Measurements from ENCODE around the gene LPCAT2. TPM values are rescaled to one million over a fixed set of nuclear protein-coding genes. Genes with fewer than 3 reads are reported as not detected.

The LPCAT2 gene
- polyA plus RNA-seq, 1 donor, result 6.1 TPM

- no peak overlapping the region for H3K4me3 ChIP-seq (ENCODE audit: low read length)
- no CpG with 5 or more reads among the region's 7 CpGs for WGBS (ENCODE audit: insufficient coverage, low lambda C conversion rate)
- no peak overlapping the region for H3K27ac ChIP-seq (ENCODE audit: low read length)
- DNase-seq, result no peak
- no peaks in the 10 kb centered on the region for H3K4me1 ChIP-seq (ENCODE audit: control insufficient read depth, insufficient read depth, low read length)
- H3K9me3 ChIP-seq (ENCODE audit: control insufficient read depth, low read depth, low read length), result no peaks in the 10 kb centered on the region
- H3K36me3 ChIP-seq (ENCODE audit: control insufficient read depth, insufficient read depth, low read length), result no peaks in the 10 kb centered on the region
- peaks cover 4% of the 10 kb centered on the region for H3K27me3 ChIP-seq (ENCODE audit: control insufficient read depth, insufficient read depth, low read length)
Observed at GRCh38 chr16:55470533-55471371, 38.1 kb upstream of the LPCAT2 start.

- no peaks in the 10 kb centered on the region for H3K36me3 ChIP-seq (ENCODE audit: control insufficient read depth, insufficient read depth, low read length)
- 67% methylated on average over 1 of the region's 4 CpGs for WGBS (ENCODE audit: insufficient coverage, low lambda C conversion rate)
- DNase-seq, result no peak
- no peaks in the 10 kb centered on the region for H3K4me1 ChIP-seq (ENCODE audit: control insufficient read depth, insufficient read depth, low read length)
- peaks cover 4% of the 10 kb centered on the region for H3K27me3 ChIP-seq (ENCODE audit: control insufficient read depth, insufficient read depth, low read length)
- no peak overlapping the region for H3K4me3 ChIP-seq (ENCODE audit: low read length)
- H3K27ac ChIP-seq (ENCODE audit: low read length), result no peak overlapping the region
- no peaks in the 10 kb centered on the region for H3K9me3 ChIP-seq (ENCODE audit: control insufficient read depth, low read depth, low read length)
Observed at GRCh38 chr16:55471448-55472097, 37.3 kb upstream of the LPCAT2 start.

GRCh38 chr16:55473587-55473986 is 35.3 kb upstream of the LPCAT2 start:
- DNase-seq, result no peak
- WGBS (ENCODE audit: insufficient coverage, low lambda C conversion rate), result 90% methylated on average over 2 of the region's 2 CpGs

GRCh38 chr16:55474821-55475220 is 34.1 kb upstream of the LPCAT2 start:
- H3K27me3 ChIP-seq (ENCODE audit: control insufficient read depth, insufficient read depth, low read length), result peaks cover 22% of the 10 kb centered on the region
- H3K4me3 ChIP-seq (ENCODE audit: low read length), result no peak overlapping the region
- DNase-seq, result no peak
- WGBS (ENCODE audit: insufficient coverage, low lambda C conversion rate), result no CpG with 5 or more reads among the region's 3 CpGs
- H3K4me1 ChIP-seq (ENCODE audit: control insufficient read depth, insufficient read depth, low read length), result no peaks in the 10 kb centered on the region
- H3K36me3 ChIP-seq (ENCODE audit: control insufficient read depth, insufficient read depth, low read length), result no peaks in the 10 kb centered on the region
- H3K27ac ChIP-seq (ENCODE audit: low read length), result no peak overlapping the region
- H3K9me3 ChIP-seq (ENCODE audit: control insufficient read depth, low read depth, low read length), result no peaks in the 10 kb centered on the region

More at GRCh38 chr16:55473587-55473986, 35.3 kb upstream of the LPCAT2 start:
- H3K27ac ChIP-seq (ENCODE audit: low read length), result no peak overlapping the region
- peaks cover 15% of the 10 kb centered on the region for H3K27me3 ChIP-seq (ENCODE audit: control insufficient read depth, insufficient read depth, low read length)
- no peak overlapping the region for H3K4me3 ChIP-seq (ENCODE audit: low read length)
- H3K36me3 ChIP-seq (ENCODE audit: control insufficient read depth, insufficient read depth, low read length), result no peaks in the 10 kb centered on the region
- H3K4me1 ChIP-seq (ENCODE audit: control insufficient read depth, insufficient read depth, low read length), result no peaks in the 10 kb centered on the region
- H3K9me3 ChIP-seq (ENCODE audit: control insufficient read depth, low read depth, low read length), result no peaks in the 10 kb centered on the region

GRCh38 chr16:55475919-55476318 is 33.0 kb upstream of the LPCAT2 start:
- no peak overlapping the region for H3K27ac ChIP-seq (ENCODE audit: low read length)
- no peaks in the 10 kb centered on the region for H3K4me1 ChIP-seq (ENCODE audit: control insufficient read depth, insufficient read depth, low read length)
- no peaks in the 10 kb centered on the region for H3K36me3 ChIP-seq (ENCODE audit: control insufficient read depth, insufficient read depth, low read length)
- no peak for DNase-seq
- no peaks in the 10 kb centered on the region for H3K9me3 ChIP-seq (ENCODE audit: control insufficient read depth, low read depth, low read length)
- peaks cover 32% of the 10 kb centered on the region for H3K27me3 ChIP-seq (ENCODE audit: control insufficient read depth, insufficient read depth, low read length)
- no peak overlapping the region for H3K4me3 ChIP-seq (ENCODE audit: low read length)
- WGBS (ENCODE audit: insufficient coverage, low lambda C conversion rate), result no CpG with 5 or more reads among the region's 5 CpGs

- H3K9me3 ChIP-seq (ENCODE audit: control insufficient read depth, low read depth, low read length), result no peaks in the 10 kb centered on the region
- no peak overlapping the region for H3K27ac ChIP-seq (ENCODE audit: low read length)
- WGBS (ENCODE audit: insufficient coverage, low lambda C conversion rate), result no CpG with 5 or more reads among the region's 6 CpGs
- H3K36me3 ChIP-seq (ENCODE audit: control insufficient read depth, insufficient read depth, low read length), result no peaks in the 10 kb centered on the region
- peaks cover 36% of the 10 kb centered on the region for H3K27me3 ChIP-seq (ENCODE audit: control insufficient read depth, insufficient read depth, low read length)
- no peak for DNase-seq
- no peaks in the 10 kb centered on the region for H3K4me1 ChIP-seq (ENCODE audit: control insufficient read depth, insufficient read depth, low read length)
- no peak overlapping the region for H3K4me3 ChIP-seq (ENCODE audit: low read length)
Observed at GRCh38 chr16:55476625-55477533, 32.0 kb upstream of the LPCAT2 start.

GRCh38 chr16:55477736-55478135 is 31.1 kb upstream of the LPCAT2 start:
- no CpG with 5 or more reads among the region's 3 CpGs for WGBS (ENCODE audit: insufficient coverage, low lambda C conversion rate)
- DNase-seq, result no peak
- Histone ChIP-seq H3K27me3 (ENCODE audit: control insufficient read depth, insufficient read depth, low read length) (peaks cover 34% of the 10 kb centered on the region), H3K9me3 (ENCODE audit: control insufficient read depth, low read depth, low read length) (no peaks in the 10 kb centered on the region), H3K36me3 (ENCODE audit: control insufficient read depth, insufficient read depth, low read length) (peaks cover 1% of the 10 kb centered on the region), H3K4me1 (ENCODE audit: control insufficient read depth, insufficient read depth, low read length) (no peaks in the 10 kb centered on the region), H3K4me3 (ENCODE audit: low read length) (no peak overlapping the region), H3K27ac (ENCODE audit: low read length) (no peak overlapping the region)

- Histone ChIP-seq H3K4me3 (ENCODE audit: low read length) (peak within 1 kb of the TSS; percentile 47), H3K27me3 (ENCODE audit: control insufficient read depth, insufficient read depth, low read length) (peaks cover 34% of the 10 kb centered on the region), H3K36me3 (ENCODE audit: control insufficient read depth, insufficient read depth, low read length) (peaks cover 8% of the 10 kb centered on the region), H3K4me1 (ENCODE audit: control insufficient read depth, insufficient read depth, low read length) (no peaks in the 10 kb centered on the region), H3K27ac (ENCODE audit: low read length) (peak within 1 kb of the TSS; percentile 44), H3K9me3 (ENCODE audit: control insufficient read depth, low read depth, low read length) (no peaks in the 10 kb centered on the region)
- WGBS (ENCODE audit: insufficient coverage, low lambda C conversion rate), result no CpG with 5 or more reads among the region's 46 CpGs
- peak in 1 of 2 donors; percentile 41 for DNase-seq
Observed at GRCh38 chr16:55478827-55479429, 29.9 kb upstream of the LPCAT2 start, which contains the start of gene MMP2. Gene MMP2, plus strand, starts transcription at chr16:55479198. Its CDS starts 282 bp downstream, at chr16:55479480.

GRCh38 chr16:55479430-55480140 is 29.3 kb upstream of the LPCAT2 start:
- Histone ChIP-seq H3K4me3 (ENCODE audit: low read length) (peak overlapping the region; percentile 47), H3K36me3 (ENCODE audit: control insufficient read depth, insufficient read depth, low read length) (peaks cover 12% of the 10 kb centered on the region), H3K9me3 (ENCODE audit: control insufficient read depth, low read depth, low read length) (no peaks in the 10 kb centered on the region), H3K27ac (ENCODE audit: low read length) (peak overlapping the region; percentile 44), H3K27me3 (ENCODE audit: control insufficient read depth, insufficient read depth, low read length) (peaks cover 34% of the 10 kb centered on the region), H3K4me1 (ENCODE audit: control insufficient read depth, insufficient read depth, low read length) (no peaks in the 10 kb centered on the region)
- WGBS (ENCODE audit: insufficient coverage, low lambda C conversion rate), result no CpG with 5 or more reads among the region's 41 CpGs
- DNase-seq, result no peak

Data from large intestine (tissue), 3 donors.